Measurements from ENCODE around the gene LAMA3. TPM values are rescaled to one million over a fixed set of nuclear protein-coding genes. Genes with fewer than 3 reads are reported as not detected.
"Not testable (repeated sequence)": the region's sequence is repeated elsewhere in the genome, so short reads cannot be mapped to it uniquely, and the experiment has no call there.

The LAMA3 gene
- total and polyA plus RNA-seq, 8 donors, result 4.3 to 182 (median 26.6) TPM

- Histone ChIP-seq H3K36me3 (no peaks in the 10 kb centered on the region), H3K4me1 (peaks cover 11 to 28% (median 20%) of the 10 kb centered on the region in 4 donors), H3K4me3 (no peak overlapping the region), H3K27me3 (peaks cover 0 to 5% (median 0%) of the 10 kb centered on the region in 3 donors), H3K9me3 (no peaks in the 10 kb centered on the region), H3K27ac (no peak overlapping the region)
- no peak for DNase-seq
- WGBS, 5 donors, result 64 to 84% (median 80%) methylated on average over 5 of the region's 5 CpGs
- intact Hi-C loops (cut with DNase I; ENCODE audit: low total_unique reads), result no loop called here
- TF ChIP-seq, protein P1, sequence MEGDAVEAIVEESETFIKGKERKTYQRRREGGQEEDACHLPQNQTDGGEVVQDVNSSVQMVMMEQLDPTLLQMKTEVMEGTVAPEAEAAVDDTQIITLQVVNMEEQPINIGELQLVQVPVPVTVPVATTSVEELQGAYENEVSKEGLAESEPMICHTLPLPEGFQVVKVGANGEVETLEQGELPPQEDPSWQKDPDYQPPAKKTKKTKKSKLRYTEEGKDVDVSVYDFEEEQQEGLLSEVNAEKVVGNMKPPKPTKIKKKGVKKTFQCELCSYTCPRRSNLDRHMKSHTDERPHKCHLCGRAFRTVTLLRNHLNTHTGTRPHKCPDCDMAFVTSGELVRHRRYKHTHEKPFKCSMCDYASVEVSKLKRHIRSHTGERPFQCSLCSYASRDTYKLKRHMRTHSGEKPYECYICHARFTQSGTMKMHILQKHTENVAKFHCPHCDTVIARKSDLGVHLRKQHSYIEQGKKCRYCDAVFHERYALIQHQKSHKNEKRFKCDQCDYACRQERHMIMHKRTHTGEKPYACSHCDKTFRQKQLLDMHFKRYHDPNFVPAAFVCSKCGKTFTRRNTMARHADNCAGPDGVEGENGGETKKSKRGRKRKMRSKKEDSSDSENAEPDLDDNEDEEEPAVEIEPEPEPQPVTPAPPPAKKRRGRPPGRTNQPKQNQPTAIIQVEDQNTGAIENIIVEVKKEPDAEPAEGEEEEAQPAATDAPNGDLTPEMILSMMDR (IDR thresholded peaks at IDR 0.05), result no peak
- no peak for TF ChIP-seq EP300 (IDR thresholded peaks at IDR 0.05)
- TF ChIP-seq POLR2AphosphoS5 (IDR thresholded peaks at IDR 0.05), result no peak
- TF ChIP-seq POLR2A (IDR thresholded peaks at IDR 0.05), result no peak
Observed at GRCh38 chr18:23738151-23738550, 48.9 kb downstream of the LAMA3 start.

DNA sequence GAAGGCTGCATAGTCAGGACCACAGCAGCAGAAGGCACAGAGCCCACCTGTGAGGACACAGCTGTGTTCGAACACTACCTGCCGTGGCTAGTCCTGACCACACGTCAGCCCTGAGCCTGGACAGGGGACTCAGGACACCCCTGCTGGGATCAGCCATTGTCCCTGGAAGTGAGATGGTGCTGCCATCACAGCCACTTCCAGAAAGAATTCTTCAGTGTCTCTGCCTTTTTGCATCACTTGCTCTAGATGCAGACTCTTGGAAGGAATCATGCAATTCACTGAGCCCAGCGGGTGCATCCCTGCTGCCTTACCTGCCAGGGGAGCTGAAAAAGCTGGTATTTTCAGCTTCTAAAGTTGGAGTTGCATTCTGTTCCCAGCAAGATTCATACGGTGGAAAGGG lies 49.3 kb downstream of the LAMA3 start:
- 68 to 94% (median 91%) methylated on average over 4 to 5 of the region's 5 CpGs for WGBS, 5 donors
- no peak for TF ChIP-seq POLR2A (IDR thresholded peaks at IDR 0.05)
- TF ChIP-seq POLR2AphosphoS5 (IDR thresholded peaks at IDR 0.05), result no peak
- TF ChIP-seq, protein P1 (IDR thresholded peaks at IDR 0.05), result no peak
- no peak for TF ChIP-seq EP300 (IDR thresholded peaks at IDR 0.05)
- Histone ChIP-seq H3K27me3 (peaks cover 0 to 5% (median 0%) of the 10 kb centered on the region in 3 donors), H3K36me3 (no peaks in the 10 kb centered on the region), H3K4me1 (peaks cover 11 to 31% (median 20%) of the 10 kb centered on the region in 4 donors), H3K27ac (no peak overlapping the region), H3K4me3 (no peak overlapping the region), H3K9me3 (no peaks in the 10 kb centered on the region)
- DNase-seq, result no peak
- intact Hi-C loops (cut with DNase I; ENCODE audit: low total_unique reads), result no loop called here

DNA sequence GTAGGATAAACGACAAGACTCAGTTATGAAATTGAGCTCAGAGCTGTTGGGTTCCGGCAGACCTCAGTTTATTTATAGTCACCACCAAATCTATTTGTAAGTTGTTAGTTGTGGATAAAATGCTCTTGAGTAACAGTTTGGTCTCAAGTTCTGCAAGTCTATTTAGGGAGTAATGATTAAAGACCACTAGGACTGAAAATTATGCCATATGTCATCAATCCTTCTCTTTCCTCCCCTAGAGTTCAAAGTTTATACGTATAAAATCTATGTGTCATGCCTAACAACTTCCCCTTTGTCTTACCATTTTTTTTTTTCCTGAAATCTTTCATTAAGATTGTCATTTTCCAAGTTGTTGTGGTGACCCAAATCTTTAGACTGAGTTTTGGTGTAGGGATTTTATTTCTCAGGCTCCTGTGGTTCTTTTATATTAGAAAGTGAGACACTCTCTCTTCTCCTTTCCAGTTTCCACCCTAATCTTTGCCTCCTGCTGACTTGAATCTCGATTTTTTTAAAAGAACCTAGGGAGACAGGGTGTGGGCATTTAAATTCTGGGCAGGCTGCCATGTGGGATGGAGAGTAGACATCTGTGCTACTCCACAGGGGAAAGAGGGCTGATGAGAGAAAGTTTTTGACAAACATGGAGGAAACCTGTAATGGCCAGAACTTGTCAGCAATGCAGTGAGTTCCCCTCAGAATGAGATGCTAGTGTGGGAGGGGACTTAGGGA lies 51.0 kb downstream of the LAMA3 start:
- H3K36me3 ChIP-seq, result no peaks in the 10 kb centered on the region
- peaks cover 3 to 28% (median 13%) of the 10 kb centered on the region in 4 donors for H3K4me1 ChIP-seq
- H3K27me3 ChIP-seq, result peaks cover 0 to 5% (median 0%) of the 10 kb centered on the region in 3 donors
- H3K9me3 ChIP-seq, result no peaks in the 10 kb centered on the region
- 33 to 47% (median 39%) methylated on average over 4 of the region's 4 CpGs for WGBS, 5 donors
- TF ChIP-seq EP300 (IDR thresholded peaks at IDR 0.05), result no peak
- TF ChIP-seq POLR2AphosphoS5 (IDR thresholded peaks at IDR 0.05), result no peak
- TF ChIP-seq, protein P1 (IDR thresholded peaks at IDR 0.05), result no peak
- no peak for TF ChIP-seq POLR2A (IDR thresholded peaks at IDR 0.05)
- intact Hi-C loops (cut with DNase I; ENCODE audit: low total_unique reads), result no loop called here
- no peak overlapping the region for H3K27ac ChIP-seq
- peak in 1 of 2 donors; percentile 31 for DNase-seq
- H3K4me3 ChIP-seq, result no peak overlapping the region

GRCh38 chr18:23741967-23742366 lies 52.7 kb downstream of the LAMA3 start:
- WGBS, 5 donors, result 77 to 90% (median 84%) methylated on average over 6 of the region's 6 CpGs
- H3K36me3 ChIP-seq; intact Hi-C loops (cut with DNase I; ENCODE audit: low total_unique reads); H3K9me3 ChIP-seq; H3K4me3 ChIP-seq; DNase-seq; H3K27ac ChIP-seq; H3K27me3 ChIP-seq: not testable (repeated sequence)
- H3K4me1 ChIP-seq, result peaks cover 0 to 24% (median 8%) of the 10 kb centered on the region in 4 donors

GRCh38 chr18:23743733-23744333 lies 54.6 kb downstream of the LAMA3 start:
- peaks cover 0 to 20% (median 8%) of the 10 kb centered on the region in 4 donors for H3K4me1 ChIP-seq
- intact Hi-C loops (cut with DNase I; ENCODE audit: low total_unique reads), result no loop called here
- no peak for TF ChIP-seq POLR2AphosphoS5 (IDR thresholded peaks at IDR 0.05)
- no peak for TF ChIP-seq EP300 (IDR thresholded peaks at IDR 0.05)
- TF ChIP-seq, protein P1 (IDR thresholded peaks at IDR 0.05), result no peak
- TF ChIP-seq POLR2A (IDR thresholded peaks at IDR 0.05), result no peak
- no peak overlapping the region for H3K4me3 ChIP-seq
- H3K36me3 ChIP-seq, result no peaks in the 10 kb centered on the region
- WGBS, 5 donors, result 20 to 32% (median 25%) methylated on average over 4 of the region's 4 CpGs
- H3K27ac ChIP-seq, result no peak overlapping the region
- no peak for DNase-seq
- H3K27me3 ChIP-seq, result no peaks in the 10 kb centered on the region
- H3K9me3 ChIP-seq, result no peaks in the 10 kb centered on the region
